Inflammatory macrophage treated with lipopolysaccharide for 1 hour (primary cell): ENCODE data around the gene PRRT1B.
A peak's percentile ranks its signal among the peaks of the same experiment; 100 is the strongest.
"Not testable (repeated sequence)": the region's sequence is repeated elsewhere in the genome, so short reads cannot be mapped to it uniquely, and the experiment has no call there.

Experiments
- DNase-seq, 2 donors: peaks; one replicate each; pipeline ENCODE4 v3.0.0-alpha.2; 2020 to 2022

Gene PRRT1B

GRCh38 chr9:131523086-131523388 lies 22.3 kb upstream of the PRRT1B start:
- DNase-seq: no peak

GRCh38 chr9:131523451-131524435 lies 21.6 kb upstream of the PRRT1B start:
- DNase-seq: no peak

- no peak for DNase-seq
Measured at GRCh38 chr9:131524665-131525315, 20.5 kb upstream of the PRRT1B start.

- DNase-seq: no peak
Measured at GRCh38 chr9:131525643-131526565, 19.4 kb upstream of the PRRT1B start.

GRCh38 chr9:131528186-131528585 lies 17.1 kb upstream of the PRRT1B start:
- DNase-seq: no peak

- no peak for DNase-seq
Measured at GRCh38 chr9:131528886-131529505, 16.3 kb upstream of the PRRT1B start.

GRCh38 chr9:131529597-131530545 lies 15.5 kb upstream of the PRRT1B start:
- DNase-seq: no peak

GRCh38 chr9:131530546-131530919 lies 14.8 kb upstream of the PRRT1B start:
- peak in 1 of 2 donors; percentile 22 for DNase-seq

- DNase-seq: peak; percentile 68 to 84
Measured at GRCh38 chr9:131530920-131531832, 14.1 kb upstream of the PRRT1B start, which contains the start of gene UCK1. TSS of gene UCK1 (minus strand) at chr9:131531263. CDS start at chr9:131531174, 89 bp downstream.

- no peak for DNase-seq
Measured at GRCh38 chr9:131534721-131535237, 10.5 kb upstream of the PRRT1B start.

- no peak for DNase-seq
Measured at GRCh38 chr9:131537946-131538345, 7.4 kb upstream of the PRRT1B start.

GRCh38 chr9:131539223-131539923 lies 6.0 kb upstream of the PRRT1B start:
- DNase-seq: no peak

GRCh38 chr9:131543141-131543540 lies 2.2 kb upstream of the PRRT1B start:
- DNase-seq: no peak

GRCh38 chr9:131545786-131546335 lies 538 bp downstream of the PRRT1B start:
- no peak for DNase-seq

- no peak for DNase-seq
Measured at GRCh38 chr9:131546336-131547084, 1.2 kb downstream of the PRRT1B start.

- DNase-seq: not testable (repeated sequence)
Measured at GRCh38 chr9:131549186-131549585, 3.9 kb downstream of the PRRT1B start.

GRCh38 chr9:131550465-131550864 lies 5.1 kb downstream of the PRRT1B start:
- not testable (repeated sequence) for DNase-seq

- DNase-seq: no peak
Measured at GRCh38 chr9:131552030-131552429, 6.7 kb downstream of the PRRT1B start.
